SJSA1 (cell line): ENCODE data around the gene TENT5A. TPM values are rescaled to one million over a fixed set of nuclear protein-coding genes. Genes with fewer than 3 reads are reported as not detected.

Source experiments
- DNase-seq, 2 experiments: peaks; one replicate each; pipeline ENCODE4 v3.0.0-alpha.2; 2015 to 2020; ENCODE audit warnings: low spot score in 2 of 2, low read depth in 1 of 2
- H3K27ac ChIP-seq: fragments of 250-450 bp; sonication (Bioruptor Pico); 2 replicates; pipeline ENCODE4 v1.5.1; 2020; ENCODE audit warnings: mild to moderate bottlenecking, moderate library complexity
- H3K27me3 ChIP-seq: fragments of 250-450 bp; sonication (Bioruptor Pico); replicated peaks from 2 replicates; pipeline ENCODE4 v1.5.1; 2020; ENCODE audit warnings: mild to moderate bottlenecking, moderate library complexity
- H3K36me3 ChIP-seq: fragments of 250-450 bp; sonication (Bioruptor Pico); 2 replicates; pipeline ENCODE4 v1.5.1; 2020; ENCODE audit warnings: mild to moderate bottlenecking
- H3K4me1 ChIP-seq: fragments of 250-450 bp; sonication (Bioruptor Pico); replicated peaks from 2 replicates; pipeline ENCODE4 v1.6.1; 2021; ENCODE audit warnings: mild to moderate bottlenecking
- H3K4me3 ChIP-seq: fragments of 250-450 bp; sonication (Bioruptor Pico); 2 replicates; pipeline ENCODE4 v1.5.1; 2020; ENCODE audit warnings: mild to moderate bottlenecking
- H3K9me3 ChIP-seq: fragments of 250-450 bp; sonication (Bioruptor Pico); replicated peaks from 2 replicates; pipeline ENCODE4 v1.5.1; 2020; ENCODE audit warnings: mild to moderate bottlenecking
- total RNA-seq: library from RNA; depleted of rRNA; stranded (reverse); fragments of >200 nt; shearing (Covaris generic); gene quantifications from 2 replicates; pipeline ENCODE4 v1.2.3, GENCODE V29; 2014; rRNA removed

Gene TENT5A
- 12.0 and 12.8 TPM in 2 replicates for total RNA-seq

DNA sequence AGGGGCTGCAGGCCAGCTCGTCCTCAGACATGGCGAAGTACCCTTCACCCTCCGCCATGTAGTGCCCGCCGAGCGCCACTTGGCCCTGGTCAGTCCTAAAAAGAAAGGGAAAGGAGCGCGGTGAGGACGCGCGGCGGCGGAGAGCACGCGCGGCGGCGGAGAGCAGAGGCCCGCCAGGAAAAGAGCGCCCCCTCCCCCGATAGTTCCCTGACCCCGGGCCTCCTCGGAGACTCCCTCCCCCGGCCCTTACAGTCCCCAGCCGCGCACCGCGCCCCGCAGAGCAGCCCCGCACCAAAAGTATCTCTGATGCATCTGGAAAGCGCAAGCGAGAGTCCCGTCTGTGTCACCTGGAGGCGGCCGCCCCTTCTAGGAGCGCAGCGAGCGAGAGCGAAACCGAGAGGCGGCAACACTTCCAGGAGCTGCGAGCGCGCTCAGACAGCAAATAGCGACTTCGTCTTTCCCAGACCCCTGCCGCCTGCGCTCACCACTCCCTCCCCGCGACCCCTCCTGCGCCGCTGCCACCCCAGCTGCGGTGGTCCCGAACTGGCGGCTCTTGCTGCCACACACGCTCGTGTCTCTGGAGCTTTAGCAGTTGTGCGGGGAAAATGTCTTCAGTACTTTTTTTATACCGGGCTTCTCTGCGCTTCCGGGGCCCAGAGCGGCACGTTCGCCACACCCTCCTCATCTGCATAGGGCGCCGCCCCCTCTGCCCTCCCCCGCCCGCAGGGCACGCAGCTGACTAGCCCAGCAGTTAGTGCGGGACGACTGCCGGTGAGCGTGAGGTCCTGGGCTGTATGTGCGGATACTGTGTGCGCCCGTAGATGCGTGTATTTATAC is at the start of gene TENT5A:
Gene TENT5A (minus strand): TSS at position 598 of the 837 bp plus-strand sequence. CDS start 540 bp downstream, at position 58.
- peak; percentile 92 to 93 for DNase-seq
- Histone ChIP-seq H3K27me3 (no peaks in the 10 kb centered on the region), H3K9me3 (no peaks in the 10 kb centered on the region), H3K36me3 (peaks cover 33% of the 10 kb centered on the region), H3K4me1 (peaks cover 21% of the 10 kb centered on the region), H3K4me3 (peak within 1 kb of the TSS; percentile 73), H3K27ac (peak within 1 kb of the TSS; percentile 56)

DNA sequence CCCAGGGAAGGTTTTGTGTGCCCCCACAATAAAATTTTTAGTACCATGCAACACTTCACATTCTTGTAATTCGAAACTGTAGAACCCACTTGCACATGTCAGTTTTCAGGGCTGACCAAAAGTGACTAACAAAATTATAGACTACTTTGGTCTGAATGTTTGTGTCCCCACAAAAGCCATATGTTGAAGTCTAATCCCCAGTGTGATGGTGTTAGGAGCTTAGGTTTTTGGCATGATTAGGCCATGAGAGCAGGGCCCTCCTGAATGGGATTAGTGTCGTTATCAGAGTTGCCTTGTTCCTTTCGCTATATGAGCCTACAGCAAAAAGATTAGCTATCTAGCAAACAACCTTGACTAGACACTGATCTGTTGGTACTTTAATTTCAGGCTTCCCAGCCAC is 49.0 kb upstream of the TENT5A start:
- H3K27me3 ChIP-seq = no peaks in the 10 kb centered on the region

DNA sequence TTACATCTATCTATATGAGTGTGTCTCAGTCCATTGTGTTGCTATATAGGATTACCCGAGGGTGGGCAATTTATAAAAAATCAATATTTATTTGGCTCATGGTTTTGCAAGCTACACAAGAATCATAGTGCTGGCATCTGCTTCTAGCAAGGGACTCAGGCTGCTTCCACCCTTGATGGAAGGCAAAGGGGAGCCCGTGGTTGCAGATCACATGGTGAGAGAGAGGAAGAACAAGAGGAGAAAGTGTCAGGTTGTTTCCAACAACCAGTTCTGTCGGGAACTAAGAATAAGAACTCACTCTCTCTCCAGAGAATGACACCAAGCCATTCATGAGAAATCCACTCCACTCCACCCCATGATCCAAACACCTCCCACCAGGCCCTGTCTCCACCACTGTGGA is 48.2 kb upstream of the TENT5A start:
- no peak overlapping the region for H3K4me3 ChIP-seq
- no peaks in the 10 kb centered on the region for H3K9me3 ChIP-seq
- no peak for DNase-seq

More for the DNA sequence above, 49.0 kb upstream of the TENT5A start:
- Histone ChIP-seq H3K9me3 (no peaks in the 10 kb centered on the region), H3K27ac (no peak overlapping the region), H3K4me1 (no peaks in the 10 kb centered on the region), H3K4me3 (no peak overlapping the region), H3K36me3 (no peaks in the 10 kb centered on the region)
- no peak for DNase-seq

DNA sequence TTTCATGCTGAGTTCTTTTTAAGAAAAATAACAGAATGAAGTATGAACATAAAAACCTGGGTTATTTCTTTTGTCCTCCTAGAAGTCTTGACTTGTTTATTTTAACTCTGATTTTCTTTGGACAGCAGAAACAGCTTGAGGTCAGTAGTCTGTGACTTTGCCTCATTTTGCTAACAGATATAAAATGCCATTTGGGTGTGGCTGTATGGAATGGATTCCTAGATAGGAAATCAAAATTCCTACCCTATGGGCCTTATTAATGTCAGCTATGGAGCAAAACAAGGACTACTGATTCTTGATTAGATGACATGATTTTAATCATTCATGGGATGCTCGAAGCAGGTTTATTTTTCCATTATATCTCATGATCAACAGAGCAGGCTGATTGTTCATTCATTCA is 46.8 kb upstream of the TENT5A start:
- Histone ChIP-seq H3K36me3 (no peaks in the 10 kb centered on the region), H3K27ac (no peak overlapping the region)
- DNase-seq = no peak

More for the DNA sequence above, 48.2 kb upstream of the TENT5A start:
- H3K4me1 ChIP-seq = no peaks in the 10 kb centered on the region
- H3K27ac ChIP-seq = no peak overlapping the region
- H3K27me3 ChIP-seq = no peaks in the 10 kb centered on the region
- no peaks in the 10 kb centered on the region for H3K36me3 ChIP-seq

DNA sequence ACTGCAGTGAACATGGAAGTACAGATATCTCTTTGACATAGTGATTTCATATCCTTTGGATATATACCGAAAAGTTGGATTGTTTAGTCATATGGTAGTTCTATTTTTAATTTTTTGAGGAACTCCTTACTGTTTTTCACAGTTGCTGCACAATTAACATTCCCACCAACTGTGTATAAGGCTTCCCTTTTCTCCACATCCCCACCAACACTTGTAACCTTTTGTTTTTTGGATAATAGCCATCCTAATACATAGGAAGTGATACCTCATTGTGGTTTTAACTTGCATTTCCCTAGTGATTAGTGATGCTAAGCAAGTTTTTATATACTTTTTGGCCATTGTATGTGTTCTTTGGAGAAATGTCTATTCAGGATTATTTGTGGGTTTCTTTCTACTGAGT is 45.1 kb upstream of the TENT5A start:
- no peak overlapping the region for H3K4me3 ChIP-seq
- no peak overlapping the region for H3K27ac ChIP-seq
- H3K9me3 ChIP-seq = no peaks in the 10 kb centered on the region
- no peaks in the 10 kb centered on the region for H3K4me1 ChIP-seq
- H3K27me3 ChIP-seq = no peaks in the 10 kb centered on the region
- DNase-seq = no peak
- H3K36me3 ChIP-seq = no peaks in the 10 kb centered on the region

More for the DNA sequence above, 46.8 kb upstream of the TENT5A start:
- Histone ChIP-seq H3K4me3 (no peak overlapping the region), H3K9me3 (no peaks in the 10 kb centered on the region), H3K4me1 (no peaks in the 10 kb centered on the region), H3K27me3 (no peaks in the 10 kb centered on the region)

DNA sequence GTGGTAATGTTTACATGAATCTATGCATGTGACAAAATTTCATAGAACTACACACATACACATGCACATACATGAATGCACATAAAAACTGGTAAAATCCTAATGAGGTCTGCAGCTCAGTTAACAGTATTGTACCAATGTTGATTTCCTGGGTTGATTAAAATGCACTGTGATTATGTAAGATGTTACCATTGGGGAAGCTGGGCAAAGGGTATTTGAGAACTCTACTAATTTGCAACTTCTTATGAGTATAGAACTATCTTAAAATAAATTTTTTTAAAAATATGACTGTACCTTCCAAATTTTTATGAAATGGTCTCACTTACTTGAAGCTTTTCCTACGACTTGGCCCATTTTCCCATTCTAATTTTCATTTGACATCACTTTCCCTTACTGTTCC is 43.4 kb upstream of the TENT5A start:
- H3K4me1 ChIP-seq = no peaks in the 10 kb centered on the region
- no peak for DNase-seq
- H3K27me3 ChIP-seq = no peaks in the 10 kb centered on the region
- no peak overlapping the region for H3K27ac ChIP-seq
- H3K4me3 ChIP-seq = no peak overlapping the region
- no peaks in the 10 kb centered on the region for H3K36me3 ChIP-seq
- H3K9me3 ChIP-seq = no peaks in the 10 kb centered on the region

DNA sequence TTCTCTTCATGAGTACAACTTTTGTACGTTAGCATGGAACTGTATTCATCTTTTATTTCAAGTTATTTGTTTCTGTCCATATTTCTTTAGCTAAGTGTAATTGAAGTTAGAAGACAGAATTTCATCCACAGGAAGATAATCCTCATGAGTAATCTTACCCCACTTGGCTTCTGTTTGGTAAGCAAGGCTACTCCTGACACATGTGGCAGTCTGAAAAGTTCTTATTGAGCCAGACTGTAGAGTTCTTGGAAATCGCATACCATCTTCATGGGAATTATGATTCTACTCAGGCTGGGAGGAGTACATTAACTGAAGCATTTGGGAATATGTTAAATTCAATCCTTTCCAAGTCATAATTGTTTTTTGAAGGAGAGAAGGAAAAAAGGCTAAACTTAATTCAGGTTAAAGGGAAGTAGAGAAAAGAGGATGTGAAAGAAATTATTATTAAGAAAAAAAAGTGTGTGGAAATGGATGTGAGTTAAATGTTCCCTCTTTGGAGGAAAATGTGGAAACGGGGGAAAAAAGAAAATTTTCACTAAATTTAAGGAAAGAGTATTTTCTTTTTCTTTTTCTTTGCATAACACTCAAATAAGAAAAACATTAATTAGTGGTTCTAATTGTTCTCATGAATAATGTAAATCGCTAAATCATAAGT is 41.5 kb upstream of the TENT5A start:
- Histone ChIP-seq H3K27me3 (no peaks in the 10 kb centered on the region), H3K36me3 (no peaks in the 10 kb centered on the region), H3K27ac (no peak overlapping the region), H3K9me3 (no peaks in the 10 kb centered on the region), H3K4me1 (no peaks in the 10 kb centered on the region), H3K4me3 (no peak overlapping the region)
- no peak for DNase-seq

DNA sequence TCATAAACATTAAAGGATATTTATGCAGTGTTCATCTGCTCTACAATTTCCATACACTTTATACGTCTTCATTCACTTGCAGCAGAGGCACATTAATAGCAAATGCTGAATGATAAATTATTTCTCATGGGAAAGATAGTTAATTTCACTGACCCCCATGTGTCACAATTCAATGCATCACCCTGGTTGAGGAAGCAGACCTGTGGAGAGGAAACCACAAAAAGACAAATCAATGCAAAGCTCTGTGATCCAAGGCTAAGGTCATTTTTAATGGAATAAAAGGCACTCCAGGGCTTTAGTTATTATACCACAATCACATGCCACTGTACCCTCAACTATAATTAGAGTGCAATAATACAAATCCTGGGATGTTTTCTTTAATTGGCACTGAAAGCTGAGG is 40.3 kb upstream of the TENT5A start:
- no peak for DNase-seq
- H3K4me1 ChIP-seq = peaks cover under 1% of the 10 kb centered on the region; the same call in 1 of the 2 replicates

DNA sequence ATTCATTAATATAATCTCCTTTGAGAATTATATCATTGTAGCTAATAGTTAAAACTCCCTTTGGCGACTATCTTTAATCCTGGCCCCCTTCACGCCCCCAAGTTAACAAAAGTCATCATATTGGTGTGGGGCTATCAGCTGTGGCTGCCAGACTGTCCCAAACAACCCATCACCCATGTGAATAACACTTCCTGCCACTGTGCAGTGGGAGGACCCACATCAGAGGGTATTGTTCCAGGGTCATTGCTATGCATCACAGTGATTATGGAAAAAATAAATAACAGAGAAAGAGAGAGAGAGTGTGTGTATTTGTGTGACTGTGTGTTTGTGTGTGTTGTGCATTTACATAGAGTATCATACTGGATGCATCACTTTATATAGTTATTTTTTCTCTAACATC is 39.3 kb upstream of the TENT5A start:
- Histone ChIP-seq H3K9me3 (no peaks in the 10 kb centered on the region), H3K36me3 (no peaks in the 10 kb centered on the region), H3K4me1 (peaks cover 8% of the 10 kb centered on the region; the same call in 1 of the 2 replicates), H3K27ac (no peak overlapping the region), H3K27me3 (no peaks in the 10 kb centered on the region), H3K4me3 (no peak overlapping the region)
- DNase-seq = no peak

More for the DNA sequence above, 40.3 kb upstream of the TENT5A start:
- Histone ChIP-seq H3K27ac (no peak overlapping the region), H3K9me3 (no peaks in the 10 kb centered on the region), H3K4me3 (no peak overlapping the region), H3K36me3 (no peaks in the 10 kb centered on the region), H3K27me3 (no peaks in the 10 kb centered on the region)

DNA sequence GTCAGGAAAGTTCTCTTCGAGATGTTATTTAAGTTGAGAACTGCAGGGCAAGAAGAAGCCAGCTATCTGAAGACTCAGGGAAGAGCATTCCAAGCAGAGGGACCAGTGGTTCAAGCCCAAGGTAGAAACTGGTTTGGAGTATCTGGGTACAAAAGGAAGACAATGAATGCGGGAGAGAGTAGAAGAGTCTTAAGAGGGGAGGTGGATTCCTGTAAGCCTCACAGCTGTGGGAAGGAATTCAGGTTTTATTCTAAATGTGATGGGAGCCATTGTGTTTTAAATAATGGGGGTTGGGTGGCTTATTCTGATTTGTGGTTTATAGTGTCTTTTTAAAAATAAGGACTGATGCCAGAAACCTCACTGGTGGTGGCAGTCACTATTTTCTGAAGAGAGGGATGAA is 37.6 kb upstream of the TENT5A start:
- H3K36me3 ChIP-seq = no peaks in the 10 kb centered on the region
- no peak for DNase-seq
- no peak overlapping the region for H3K4me3 ChIP-seq
- H3K9me3 ChIP-seq = no peaks in the 10 kb centered on the region
- H3K27me3 ChIP-seq = no peaks in the 10 kb centered on the region
- H3K4me1 ChIP-seq = peaks cover 8% of the 10 kb centered on the region; the same call in 1 of the 2 replicates
- no peak overlapping the region for H3K27ac ChIP-seq

DNA sequence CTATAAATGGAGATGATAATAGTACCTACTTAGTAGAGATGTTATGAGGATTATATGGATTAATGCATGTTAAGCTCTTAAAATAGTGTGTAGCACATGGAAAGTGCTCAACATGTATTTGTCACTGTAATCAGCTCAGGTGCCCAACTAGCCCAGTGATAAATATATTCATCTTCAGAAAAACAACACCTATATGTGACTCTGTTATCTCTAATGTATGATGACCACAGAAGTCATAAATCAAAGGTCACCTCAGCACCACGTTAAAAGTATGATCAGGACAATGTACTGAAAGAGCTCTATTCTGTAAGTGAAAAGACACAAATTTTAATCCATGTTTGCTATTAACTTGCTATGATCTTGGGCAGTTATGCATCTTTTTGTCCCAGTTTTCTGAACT is 36.8 kb upstream of the TENT5A start:
- Histone ChIP-seq H3K4me3 (no peak overlapping the region), H3K27ac (no peak overlapping the region)

DNA sequence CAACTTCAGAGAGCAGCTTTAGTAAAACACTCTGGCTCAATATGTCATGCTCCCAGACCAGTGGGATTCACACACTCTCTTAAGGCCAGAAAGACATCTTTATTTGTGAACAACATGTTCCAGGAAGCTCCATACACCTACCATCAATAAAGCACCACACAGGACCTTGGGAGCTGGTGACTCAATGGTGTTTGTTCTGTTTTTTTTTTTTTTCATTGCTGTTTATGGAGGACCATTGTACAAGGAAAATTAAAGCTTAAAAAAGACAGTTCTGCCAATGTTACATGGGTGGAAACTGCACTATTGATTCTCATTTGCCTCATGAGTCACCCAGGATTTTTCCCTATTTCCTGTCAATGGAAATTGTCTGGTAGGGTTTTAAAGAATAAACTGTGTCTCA is 36.3 kb upstream of the TENT5A start:
- DNase-seq = no peak
- H3K36me3 ChIP-seq = no peaks in the 10 kb centered on the region
- H3K27ac ChIP-seq = no peak overlapping the region
- H3K27me3 ChIP-seq = no peaks in the 10 kb centered on the region
- no peaks in the 10 kb centered on the region for H3K9me3 ChIP-seq
- peaks cover 8% of the 10 kb centered on the region; the same call in 1 of the 2 replicates for H3K4me1 ChIP-seq
- H3K4me3 ChIP-seq = no peak overlapping the region

More for the DNA sequence above, 36.8 kb upstream of the TENT5A start:
- no peaks in the 10 kb centered on the region for H3K27me3 ChIP-seq
- peaks cover 8% of the 10 kb centered on the region; the same call in 1 of the 2 replicates for H3K4me1 ChIP-seq
- no peaks in the 10 kb centered on the region for H3K36me3 ChIP-seq
- no peak for DNase-seq
- no peaks in the 10 kb centered on the region for H3K9me3 ChIP-seq

DNA sequence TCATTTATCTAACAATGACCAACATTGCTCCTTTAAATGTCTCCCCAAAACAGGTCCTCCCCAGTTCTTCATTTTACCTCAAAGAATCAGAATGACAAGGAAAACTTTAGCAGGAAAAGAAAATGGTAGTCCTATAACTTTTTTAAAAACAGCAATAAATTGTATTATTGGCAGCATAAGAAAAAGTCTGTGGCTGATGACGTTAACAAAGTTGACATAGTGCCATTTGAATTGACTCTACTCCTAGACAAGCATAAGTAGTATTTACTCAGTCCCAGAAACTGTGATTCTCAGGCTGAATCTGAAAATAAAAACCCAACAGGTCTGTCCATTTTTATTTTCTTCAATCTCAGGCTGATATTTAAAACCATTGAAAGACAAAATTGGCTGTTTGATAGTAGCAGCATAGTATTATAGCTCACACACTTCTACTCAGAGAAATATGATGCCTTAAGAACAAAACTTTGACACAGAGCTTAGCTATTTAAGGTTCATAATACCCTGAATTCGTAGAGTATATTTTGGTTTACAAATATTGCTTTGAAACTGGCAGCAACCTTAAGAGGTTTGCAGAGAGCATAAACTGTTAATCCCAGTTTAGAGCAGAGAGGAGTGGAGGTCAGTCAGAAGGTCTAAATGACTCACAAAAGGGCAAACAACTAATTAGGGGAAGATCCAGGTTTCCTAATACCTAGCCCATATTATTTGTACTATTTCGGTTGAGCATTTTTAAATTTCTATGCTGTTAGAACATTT is 35.0 kb upstream of the TENT5A start:
- no peak overlapping the region; the same call in 1 of the 2 replicates for H3K27ac ChIP-seq
- H3K4me3 ChIP-seq = no peak overlapping the region

More for the DNA sequence above, 35.0 kb upstream of the TENT5A start:
- no peaks in the 10 kb centered on the region for H3K27me3 ChIP-seq
- peaks cover 8% of the 10 kb centered on the region; the same call in 1 of the 2 replicates for H3K4me1 ChIP-seq
- H3K9me3 ChIP-seq = no peaks in the 10 kb centered on the region
- no peak for DNase-seq
- H3K36me3 ChIP-seq = no peaks in the 10 kb centered on the region
